ENCODE measurements around the gene ANKRD34A. TPM values are rescaled to one million over a fixed set of nuclear protein-coding genes. Genes with fewer than 3 reads are reported as not detected.

Gene ANKRD34A
- total and polyA plus RNA-seq, 2 of the 8 experiments (the other 6 are each of a cell fraction or from before 2014, with no cell fraction given): 0.15 to 0.20 TPM

DNA sequence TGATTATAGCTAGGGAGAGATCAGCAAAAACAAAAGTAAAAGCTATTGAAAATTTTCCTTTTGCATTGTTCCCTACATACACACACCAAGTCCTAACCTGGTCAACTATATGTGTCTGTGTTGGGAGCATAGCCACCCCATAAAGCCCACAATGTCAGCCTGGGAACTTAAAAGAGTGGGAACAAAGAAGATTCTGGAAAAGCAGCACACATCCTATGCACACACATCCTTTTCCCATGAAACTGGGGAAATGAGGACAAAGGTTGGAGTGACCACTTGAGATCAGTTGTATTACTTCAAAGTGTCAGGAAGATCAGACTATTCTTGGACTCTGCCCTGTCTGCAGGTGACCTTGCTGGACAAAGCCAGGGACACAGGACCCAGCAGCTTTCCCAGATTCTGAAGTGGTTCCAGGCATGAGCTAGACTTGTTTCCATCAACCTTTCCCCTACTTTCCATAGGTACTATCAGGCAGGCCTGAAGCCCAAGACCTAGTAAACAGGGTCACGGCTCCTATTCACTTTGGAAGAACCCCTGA is 16.2 kb upstream of the ANKRD34A start:
- H4K20me1 ChIP-seq (replicated peaks in 1 of 2; ENCODE audit: control insufficient read depth in 1 of 2, insufficient read depth in 2 of 2, low read length in 2 of 2): no peaks in the 10 kb centered on the region
- 0 out of 2 replicates have a peak overlapping the region, but pooled peaks have one; percentile 4 for H2BK20ac ChIP-seq (ENCODE audit: low read length)
- H2AFZ ChIP-seq (ENCODE audit: low read length): no peak overlapping the region
- H3K23ac ChIP-seq (ENCODE audit: insufficient read length): no peak overlapping the region
- peak overlapping the region; percentile 3; the same call in 1 of the 2 replicates for H2BK12ac ChIP-seq (ENCODE audit: low read depth, low read length)
- no peaks in the 10 kb centered on the region for H3K36me3 ChIP-seq (ENCODE audit: control insufficient read depth in 2 of 4, insufficient read depth in 4 of 4, low read length in 3 of 4)
- H3K18ac ChIP-seq (ENCODE audit: extremely low read depth, low read length): no peak overlapping the region
- no peaks in the 10 kb centered on the region for H3K27me3 ChIP-seq (replicated peaks in 1 of 4; ENCODE audit: control insufficient read depth in 3 of 4, extremely low read depth in 1 of 4, insufficient read depth in 3 of 4, low read length in 3 of 4)
- H2BK5ac ChIP-seq (ENCODE audit: low read depth, low read length): no peak overlapping the region
- H3K79me1 ChIP-seq (ENCODE audit: low read depth, low read length): no peaks in the 10 kb centered on the region
- H3K4me1 ChIP-seq (replicated peaks in 1 of 4; ENCODE audit: control insufficient read depth in 3 of 4, insufficient read depth in 4 of 4, low read length in 3 of 4): peaks cover 6 to 23% (median 15%) of the 10 kb centered on the region in 4 experiments; a peak in 6 of 7 replicates
- no peaks in the 10 kb centered on the region for H3K79me2 ChIP-seq (ENCODE audit: control insufficient read depth in 1 of 2, insufficient read depth in 2 of 2, low read length in 2 of 2)
- ChIA-PET CTCF (ENCODE audit: partially characterized antibody) (interaction anchor here (0.7 to 8.7 kb wide), 10 partner anchors 11 to 94 kb away, joined by 3 to 152 read pairs (median 37); partner anchors contain the start of genes ANKRD34A, POLR3GL and TXNIP), POLR2A (ENCODE audit: partially characterized antibody) (interaction anchor here (1.4 to 13.7 kb wide), 6 partner anchors 13 to 72 kb away, joined by 3 to 218 read pairs (median 22); partner anchors contain the start of genes ANKRD34A, POLR3GL and TXNIP)
- H3K27ac ChIP-seq (ENCODE audit: low read depth, low read length): no peak overlapping the region
- no peaks in the 10 kb centered on the region for H3K9me3 ChIP-seq (ENCODE audit: insufficient read depth in 2 of 2, low read depth in 1 of 2, low read length in 1 of 2)
- no peak overlapping the region for H4K5ac ChIP-seq (ENCODE audit: insufficient read length, low read depth, low read length)
- H4K91ac ChIP-seq (replicated peaks; ENCODE audit: insufficient read length, low read length): peak overlapping the region; percentile 1
- WGBS, 2 experiments (ENCODE audit: extremely low coverage in 1 of 2, insufficient coverage in 1 of 2, insufficient read length in 1 of 2, insufficient replicate concordance in 2 of 2, low coverage in 1 of 2, low lambda C conversion rate in 2 of 2, missing lambda C conversion rate in 1 of 2): 91% methylated on average over 1 of the region's 1 CpG; no CpG with 5 or more reads in 1 of the 2 experiments
- peak overlapping the region; percentile 7 for H2BK120ac ChIP-seq (replicated peaks; ENCODE audit: low read depth, low read length)
- DNase-seq (ENCODE audit: low read depth in 1 of 2, low spot score in 2 of 2) (no peak), FAIRE-seq (no peak)
- no peak overlapping the region for H3K56ac ChIP-seq (replicated peaks; ENCODE audit: insufficient read length, low read depth, low read length)
- peak overlapping the region; percentile 51; the same call in 1 of the 2 replicates for H2BK15ac ChIP-seq (ENCODE audit: low read length)
- 0 out of 2 replicates have a peak overlapping the region, but pooled peaks have one; percentile 18 for H2AK5ac ChIP-seq (ENCODE audit: low read depth, low read length)
- no peak overlapping the region for H3K14ac ChIP-seq (ENCODE audit: insufficient read length)
- H3K4ac ChIP-seq (replicated peaks; ENCODE audit: insufficient read length, low read depth, low read length): no peak overlapping the region
- H3K23me2 ChIP-seq (ENCODE audit: low read depth, low read length): peaks cover 3% of the 10 kb centered on the region; the same call in 1 of the 2 replicates
- no peak overlapping the region for H3K9ac ChIP-seq (replicated peaks in 1 of 4; ENCODE audit: extremely low read depth in 1 of 4, low read depth in 3 of 4, low read length in 3 of 4)
- H3K4me2 ChIP-seq (ENCODE audit: insufficient read depth in 1 of 2, low read depth in 2 of 2, low read length in 2 of 2): no peak overlapping the region; a peak in 1 of 4 replicates
- no peak overlapping the region for H4K8ac ChIP-seq (ENCODE audit: extremely low read depth, insufficient read depth, low read length)
- no peak overlapping the region for H3K4me3 ChIP-seq (ENCODE audit: extremely low read depth in 1 of 4, insufficient read depth in 2 of 4, low read depth in 3 of 4, low read length in 4 of 4)
- TF ChIP-seq EP300 (IDR thresholded peaks at IDR 0.05; ENCODE audit: borderline replicate concordance in 1 of 2, low read depth in 2 of 2, low read length in 2 of 2) (no peak), ASH2L (IDR thresholded peaks at IDR 0.05; ENCODE audit: low read length) (no peak), POLR2A (IDR thresholded peaks at IDR 0.05; ENCODE audit: control extremely low read depth in 1 of 2, low read depth in 2 of 2, low read length in 2 of 2) (no peak), BRCA1 (IDR thresholded peaks at IDR 0.05; ENCODE audit: low read depth, low read length) (no peak), E2F6 (IDR thresholded peaks at IDR 0.05) (no peak), KDM5A (IDR thresholded peaks at IDR 0.05; ENCODE audit: low read length) (no peak), SP1 (IDR thresholded peaks at IDR 0.05; ENCODE audit: low read depth, low read length) (no peak), SIX5 (IDR thresholded peaks at IDR 0.05; ENCODE audit: low read depth, low read length) (no peak), SP4 (IDR thresholded peaks at IDR 0.05; ENCODE audit: low read length) (no peak), CBX8 (IDR thresholded peaks at IDR 0.05; ENCODE audit: borderline replicate concordance, low read depth, low read length) (no peak), CREB1 (IDR thresholded peaks at IDR 0.05) (no peak), BACH1 (IDR thresholded peaks at IDR 0.05; ENCODE audit: low read length) (no peak)
- TF ChIP-seq, protein P1, sequence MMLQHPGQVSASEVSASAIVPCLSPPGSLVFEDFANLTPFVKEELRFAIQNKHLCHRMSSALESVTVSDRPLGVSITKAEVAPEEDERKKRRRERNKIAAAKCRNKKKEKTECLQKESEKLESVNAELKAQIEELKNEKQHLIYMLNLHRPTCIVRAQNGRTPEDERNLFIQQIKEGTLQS (IDR thresholded peaks at IDR 0.05; ENCODE audit: insufficient read depth, low read depth, low read length): no peak

Data from H1 (cell line).